ENCODE results near the gene TIAM2. TPM values are rescaled to one million over a fixed set of nuclear protein-coding genes. Genes with fewer than 3 reads are reported as not detected.
A peak's percentile ranks its signal among the peaks of the same experiment; 100 is the strongest.

Gene TIAM2
- total RNA-seq, 1 experiment from 2014 or later: 3.8 TPM

DNA sequence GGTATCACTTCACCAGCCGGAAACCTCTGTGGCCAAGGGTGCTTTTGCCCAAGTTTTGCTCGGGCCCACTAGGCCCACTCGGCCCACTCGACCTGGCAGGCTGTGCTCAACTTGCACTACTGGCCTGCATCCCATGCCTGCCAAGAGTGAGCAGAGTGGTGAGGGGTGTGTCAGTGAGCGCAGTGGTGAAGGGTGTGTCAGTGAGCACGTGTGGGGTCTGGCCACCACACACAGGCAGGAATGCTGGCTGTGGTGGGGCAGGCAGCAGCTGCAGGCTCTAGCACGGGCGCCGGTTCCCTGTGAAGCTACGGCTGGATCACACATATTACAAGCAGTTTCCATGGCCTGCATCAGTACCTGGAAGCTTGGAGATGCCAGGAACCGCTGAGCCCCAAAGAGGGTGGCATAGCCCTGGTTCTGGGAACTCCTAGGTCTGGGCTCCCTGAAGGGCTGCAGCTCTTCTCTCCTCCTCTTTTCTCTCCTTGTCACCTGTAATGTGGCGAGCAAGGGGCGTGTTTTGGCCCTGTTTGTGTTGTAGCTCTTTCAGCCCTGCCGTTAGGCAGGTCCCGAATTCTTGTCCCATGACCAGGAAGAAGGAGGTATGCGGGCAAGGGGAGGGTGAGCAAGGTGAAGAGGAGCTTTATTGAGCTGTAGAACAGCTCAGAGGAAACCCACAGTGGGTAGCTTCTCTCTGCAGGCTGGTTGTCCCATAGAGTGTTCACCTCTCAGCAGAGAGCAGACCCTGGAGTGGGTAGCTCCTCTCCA lies 217.7 kb downstream of the TIAM2 start:
- Mint-ChIP-seq H3K4me1 (ENCODE audit: low read depth, unreplicated experiment) (peaks cover 6% of the 10 kb centered on the region), H3K9me3 (ENCODE audit: unreplicated experiment) (no peaks in the 10 kb centered on the region), H3K27me3 (ENCODE audit: insufficient read depth, unreplicated experiment) (no peaks in the 10 kb centered on the region), H3K36me3 (ENCODE audit: insufficient read depth, unreplicated experiment) (no peaks in the 10 kb centered on the region), H3K4me3 (ENCODE audit: unreplicated experiment) (no peak overlapping the region), H3K27ac (ENCODE audit: unreplicated experiment) (no peak overlapping the region)
- CTCF ChIA-PET: no interaction called here
- Histone ChIP-seq H3K27me3 (replicated peaks; ENCODE audit: control insufficient read depth, insufficient read depth, low read length) (no peaks in the 10 kb centered on the region), H3K36me3 (ENCODE audit: control insufficient read depth, insufficient read depth, low read length) (no peaks in the 10 kb centered on the region), H3K9me3 (no peaks in the 10 kb centered on the region), H3K4me1 (no peaks in the 10 kb centered on the region), H3K4me3 (ENCODE audit: low read depth, low read length) (no peak overlapping the region)
- BruUV-seq (replicated peaks): no TSS peak
- intact Hi-C loops (cut with micrococcal nuclease; ENCODE audit: unreplicated experiment): no loop called here
- TF ChIP-seq, protein P1, sequence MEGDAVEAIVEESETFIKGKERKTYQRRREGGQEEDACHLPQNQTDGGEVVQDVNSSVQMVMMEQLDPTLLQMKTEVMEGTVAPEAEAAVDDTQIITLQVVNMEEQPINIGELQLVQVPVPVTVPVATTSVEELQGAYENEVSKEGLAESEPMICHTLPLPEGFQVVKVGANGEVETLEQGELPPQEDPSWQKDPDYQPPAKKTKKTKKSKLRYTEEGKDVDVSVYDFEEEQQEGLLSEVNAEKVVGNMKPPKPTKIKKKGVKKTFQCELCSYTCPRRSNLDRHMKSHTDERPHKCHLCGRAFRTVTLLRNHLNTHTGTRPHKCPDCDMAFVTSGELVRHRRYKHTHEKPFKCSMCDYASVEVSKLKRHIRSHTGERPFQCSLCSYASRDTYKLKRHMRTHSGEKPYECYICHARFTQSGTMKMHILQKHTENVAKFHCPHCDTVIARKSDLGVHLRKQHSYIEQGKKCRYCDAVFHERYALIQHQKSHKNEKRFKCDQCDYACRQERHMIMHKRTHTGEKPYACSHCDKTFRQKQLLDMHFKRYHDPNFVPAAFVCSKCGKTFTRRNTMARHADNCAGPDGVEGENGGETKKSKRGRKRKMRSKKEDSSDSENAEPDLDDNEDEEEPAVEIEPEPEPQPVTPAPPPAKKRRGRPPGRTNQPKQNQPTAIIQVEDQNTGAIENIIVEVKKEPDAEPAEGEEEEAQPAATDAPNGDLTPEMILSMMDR (IDR thresholded peaks at IDR 0.05; ENCODE audit: insufficient read depth in 1 of 2, low read depth in 1 of 2, low read length in 1 of 2, severe bottlenecking in 1 of 2, unreplicated experiment in 1 of 2): no peak
- POLR2A ChIA-PET: no interaction called here
- no peak for DNase-seq

DNA sequence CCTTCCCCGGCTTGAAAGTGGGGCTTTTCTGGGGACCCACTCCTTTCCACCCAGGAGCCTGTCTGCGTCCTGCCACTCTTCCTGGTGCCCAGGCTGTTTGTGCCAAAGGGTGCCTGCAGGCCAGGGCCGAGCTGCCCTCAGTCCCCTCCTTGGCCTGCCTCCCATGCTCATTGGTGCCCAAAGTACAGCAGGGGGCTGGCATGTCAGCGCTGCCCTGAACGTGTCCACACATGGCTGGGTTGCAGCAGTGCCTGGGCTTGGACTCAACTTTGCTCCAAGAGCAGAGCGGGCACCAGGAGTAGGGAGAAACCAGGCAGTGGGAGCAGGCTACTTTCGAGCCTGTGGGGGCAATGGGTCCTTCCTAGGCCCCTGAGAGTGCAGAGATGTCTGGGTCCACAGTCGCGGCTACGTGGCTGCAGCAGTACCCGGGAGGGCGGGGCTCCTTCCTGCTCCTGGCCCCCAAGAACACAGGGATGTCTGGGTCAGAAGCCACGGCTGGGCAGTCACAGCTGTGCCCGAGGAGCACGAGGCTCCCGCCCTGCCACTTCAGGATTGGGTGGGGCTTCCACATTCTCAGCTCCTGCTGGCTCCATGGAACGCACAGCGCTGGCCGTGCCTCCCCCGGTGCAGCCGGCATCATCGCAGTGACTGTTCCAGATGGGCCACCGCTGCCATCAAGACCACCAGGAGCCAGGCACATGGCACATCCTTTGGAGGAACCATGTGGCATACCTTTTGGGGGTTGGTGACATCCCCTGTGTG lies 218.7 kb downstream of the TIAM2 start:
- TF ChIP-seq, protein P1 (IDR thresholded peaks at IDR 0.05; ENCODE audit: insufficient read depth in 1 of 2, low read depth in 1 of 2, low read length in 1 of 2, severe bottlenecking in 1 of 2, unreplicated experiment in 1 of 2): no peak
- no peaks in the 10 kb centered on the region for H3K9me3 Mint-ChIP-seq (ENCODE audit: unreplicated experiment)
- no peak overlapping the region for H3K4me3 Mint-ChIP-seq (ENCODE audit: unreplicated experiment)
- no peak overlapping the region for H3K4me3 ChIP-seq (ENCODE audit: low read depth, low read length)
- CTCF ChIA-PET: no interaction called here
- H3K27ac Mint-ChIP-seq (ENCODE audit: unreplicated experiment): peak overlapping the region; percentile 3
- no peaks in the 10 kb centered on the region for H3K27me3 ChIP-seq (replicated peaks; ENCODE audit: control insufficient read depth, insufficient read depth, low read length)
- no TSS peak for BruUV-seq (replicated peaks)
- intact Hi-C loops (cut with micrococcal nuclease; ENCODE audit: unreplicated experiment): no loop called here
- DNase-seq: no peak
- H3K36me3 Mint-ChIP-seq (ENCODE audit: insufficient read depth, unreplicated experiment): no peaks in the 10 kb centered on the region
- no peaks in the 10 kb centered on the region for H3K27me3 Mint-ChIP-seq (ENCODE audit: insufficient read depth, unreplicated experiment)
- POLR2A ChIA-PET: no interaction called here
- H3K4me1 ChIP-seq: no peaks in the 10 kb centered on the region
- no peaks in the 10 kb centered on the region for H3K9me3 ChIP-seq
- H3K36me3 ChIP-seq (ENCODE audit: control insufficient read depth, insufficient read depth, low read length): no peaks in the 10 kb centered on the region
- peaks cover 6% of the 10 kb centered on the region for H3K4me1 Mint-ChIP-seq (ENCODE audit: low read depth, unreplicated experiment)

DNA sequence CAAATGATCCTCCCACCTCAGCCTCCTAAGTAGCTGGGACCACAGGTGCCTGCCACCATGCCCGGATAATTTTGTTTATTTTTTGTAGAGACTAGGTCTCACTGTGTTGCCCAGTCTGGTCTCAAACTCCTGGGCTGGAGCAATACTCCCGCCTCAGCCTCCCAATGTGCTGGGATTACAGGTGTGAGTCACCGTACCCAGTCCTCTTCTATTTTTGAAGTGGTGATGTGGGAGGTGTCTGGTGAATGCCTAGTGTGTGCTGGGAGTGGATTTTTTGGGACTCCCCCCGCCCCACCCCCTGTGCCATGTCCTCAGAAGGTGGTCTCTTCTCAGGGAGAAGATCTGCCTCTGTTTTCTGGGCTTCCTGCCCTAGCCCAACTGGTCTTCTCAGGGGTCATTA lies 220.8 kb downstream of the TIAM2 start:
- no TSS peak for BruUV-seq (replicated peaks)

More for the DNA sequence above, 220.8 kb downstream of the TIAM2 start:
- no peaks in the 10 kb centered on the region for H3K9me3 ChIP-seq
- no peak overlapping the region for H3K4me3 ChIP-seq (ENCODE audit: low read depth, low read length)
- DNase-seq: no peak
- Mint-ChIP-seq H3K4me1 (ENCODE audit: low read depth, unreplicated experiment) (peaks cover 8% of the 10 kb centered on the region), H3K27me3 (ENCODE audit: insufficient read depth, unreplicated experiment) (no peaks in the 10 kb centered on the region), H3K4me3 (ENCODE audit: unreplicated experiment) (no peak overlapping the region), H3K36me3 (ENCODE audit: insufficient read depth, unreplicated experiment) (no peaks in the 10 kb centered on the region), H3K27ac (ENCODE audit: unreplicated experiment) (no peak overlapping the region), H3K9me3 (ENCODE audit: unreplicated experiment) (no peaks in the 10 kb centered on the region)
- ChIA-PET POLR2A (no interaction called here), CTCF (no interaction called here)
- intact Hi-C loops (cut with micrococcal nuclease; ENCODE audit: unreplicated experiment): no loop called here
- no peaks in the 10 kb centered on the region for H3K27me3 ChIP-seq (replicated peaks; ENCODE audit: control insufficient read depth, insufficient read depth, low read length)
- TF ChIP-seq, protein P1 (IDR thresholded peaks at IDR 0.05; ENCODE audit: insufficient read depth in 1 of 2, low read depth in 1 of 2, low read length in 1 of 2, severe bottlenecking in 1 of 2, unreplicated experiment in 1 of 2): no peak
- H3K4me1 ChIP-seq: no peaks in the 10 kb centered on the region
- no peaks in the 10 kb centered on the region for H3K36me3 ChIP-seq (ENCODE audit: control insufficient read depth, insufficient read depth, low read length)

Measured in Caco-2 (cell line).